ENCODE measurements around the gene SLC5A6.

Gene SLC5A6

GRCh38 chr2:27231921-27232320 lies 19.9 kb upstream of the SLC5A6 start:
- ChIA-PET CTCF (interaction anchor here (1.2 kb wide), 1 partner anchor 92 kb away, joined by 3 read pairs; no protein-coding TSS in a partner anchor), POLR2A (interaction anchor here (1.5 kb wide), 1 partner anchor 31 kb away, joined by 3 read pairs; the partner anchor contains the start of gene SLC30A3)
- TF ChIP-seq ZNF184 (tag by site-specific recombination; IDR thresholded peaks at IDR 0.05): no peak
- TF ChIP-seq ZNF394 (tag by site-specific recombination; IDR thresholded peaks at IDR 0.05; ENCODE audit: borderline replicate concordance): no peak
- no peak for TF ChIP-seq TRIM28 (IDR thresholded peaks at IDR 0.05; ENCODE audit: borderline replicate concordance, low read length)
- no peak for TF ChIP-seq ZNF239 (tag by site-specific recombination; IDR thresholded peaks at IDR 0.05)
- no peak for TF ChIP-seq ZNF214 (tag by site-specific recombination; IDR thresholded peaks at IDR 0.05; ENCODE audit: borderline replicate concordance)
- no peak for TF ChIP-seq ZNF157 (tag by site-specific recombination; IDR thresholded peaks at IDR 0.05)
- no peak for TF ChIP-seq ZNF785 (tag by site-specific recombination; IDR thresholded peaks at IDR 0.05)
- no peak for TF ChIP-seq ZFP37 (tag by site-specific recombination; IDR thresholded peaks at IDR 0.05)
- TF ChIP-seq ZNF121 (tag by site-specific recombination; IDR thresholded peaks at IDR 0.05): no peak
- no peak for TF ChIP-seq MZF1 (tag by site-specific recombination; IDR thresholded peaks at IDR 0.05; ENCODE audit: borderline replicate concordance)
- TF ChIP-seq ZNF792 (tag by site-specific recombination; IDR thresholded peaks at IDR 0.05): no peak
- Histone ChIP-seq H3K9me3 (ENCODE audit: control insufficient read depth, insufficient read depth, low read depth, low read length) (no peaks in the 10 kb centered on the region), H3K36me3 (ENCODE audit: control insufficient read depth in 2 of 2, insufficient read depth in 1 of 2, low read length in 2 of 2) (peaks cover 36 to 96% of the 10 kb centered on the region in 2 experiments), H3K27ac (ENCODE audit: extremely low read depth, low read depth, low read length) (no peak overlapping the region), H3K4me1 (ENCODE audit: control insufficient read depth, insufficient read depth, low read length) (no peaks in the 10 kb centered on the region), H3K4me3 (ENCODE audit: low read depth, low read length) (no peak overlapping the region)

GRCh38 chr2:27227501-27227900 lies 15.4 kb upstream of the SLC5A6 start:
- H3K4me1 ChIP-seq (ENCODE audit: control insufficient read depth, insufficient read depth, low read length): no peaks in the 10 kb centered on the region
- TF ChIP-seq TCF7L2 (IDR thresholded peaks at IDR 0.05; ENCODE audit: borderline replicate concordance, low read depth, low read length) (no peak), ZNF324 (tag by site-specific recombination; IDR thresholded peaks at IDR 0.05) (no peak), ZNF76 (tag by site-specific recombination; IDR thresholded peaks at IDR 0.05; ENCODE audit: borderline replicate concordance, low read depth) (no peak), ZSCAN4 (tag by site-specific recombination; IDR thresholded peaks at IDR 0.05) (no peak), ZFP37 (tag by site-specific recombination; IDR thresholded peaks at IDR 0.05) (no peak), INSM2 (tag by site-specific recombination; IDR thresholded peaks at IDR 0.05) (no peak), ZNF112 (tag by site-specific recombination; IDR thresholded peaks at IDR 0.05) (no peak), PRDM4 (tag by site-specific recombination; IDR thresholded peaks at IDR 0.05) (no peak), YY2 (tag by site-specific recombination; IDR thresholded peaks at IDR 0.05) (no peak), ZNF157 (tag by site-specific recombination; IDR thresholded peaks at IDR 0.05) (no peak), ZNF548 (tag by site-specific recombination; IDR thresholded peaks at IDR 0.05) (no peak), ZSCAN18 (tag by site-specific recombination; IDR thresholded peaks at IDR 0.05) (no peak), PRDM6 (tag by site-specific recombination; IDR thresholded peaks at IDR 0.05) (no peak), ZBTB44 (tag by site-specific recombination; IDR thresholded peaks at IDR 0.05) (no peak)
- H3K4me3 ChIP-seq (ENCODE audit: low read depth, low read length): no peak overlapping the region
- H3K36me3 ChIP-seq (ENCODE audit: control insufficient read depth in 2 of 2, insufficient read depth in 1 of 2, low read length in 2 of 2): peaks cover 57 to 96% of the 10 kb centered on the region in 2 experiments
- H3K27ac ChIP-seq (ENCODE audit: extremely low read depth, low read depth, low read length): no peak overlapping the region
- POLR2A ChIA-PET: interaction anchor here (1.5 kb wide), 1 partner anchor 13 kb away, joined by 3 read pairs; no protein-coding TSS in a partner anchor
- CTCF ChIA-PET: no interaction called here
- H3K9me3 ChIP-seq (ENCODE audit: control insufficient read depth, insufficient read depth, low read depth, low read length): no peaks in the 10 kb centered on the region
